BJ (cell line): ENCODE results near the gene CFDP1. TPM values are rescaled to one million over a fixed set of nuclear protein-coding genes. Genes with fewer than 3 reads are reported as not detected.
"Not testable (repeated sequence)": the region's sequence is repeated elsewhere in the genome, so short reads cannot be mapped to it uniquely, and the experiment has no call there.

Experiments used
- CTCF ChIA-PET: fragments of 350-600 bp; formaldehyde crosslinking; extraction: SDS; loops from one replicate; lab custom pipeline; 2021; ENCODE audit warnings: antibody characterized with exemption, inconsistent platforms; lab: Yijun Ruan, JAX
- POLR2A ChIA-PET: fragments of 300-600 bp; sonication (Branson Sonifier 250); formaldehyde crosslinking; extraction: SDS; loops from one replicate; lab custom pipeline; 2021; ENCODE audit warnings: antibody characterized with exemption; lab: Charles Lee
- DNase-seq: peaks from one replicate; pipeline ENCODE4 v3.0.0-alpha.2; 2011; ENCODE audit warnings: low read depth
- H3K27me3 ChIP-seq: 2 replicates; pipeline ENCODE4 v1.6.0; 2011; ENCODE audit warnings: low read length; ENCODE audit not compliant: control insufficient read depth, insufficient read depth
- H3K36me3 ChIP-seq: 2 replicates; pipeline ENCODE4 v1.5.1; 2011; ENCODE audit warnings: low read length; ENCODE audit not compliant: control insufficient read depth, insufficient read depth
- H3K4me3 ChIP-seq: 2 replicates; pipeline ENCODE4 v1.5.1; 2011; ENCODE audit warnings: low read depth, mild to moderate bottlenecking, control low read depth, low read length
- polyA plus RNA-seq: library from polyadenylated mRNA; depleted of rRNA; stranded (reverse); fragments of >200 nt; gene quantifications from 2 replicates; pipeline ENCODE4 v1.2.3, GENCODE V29; 2011
- TF ChIP-seq, protein P1 (sequence below): IDR thresholded peaks from 2 replicates; pipeline ENCODE4 v1.5.1; 2011; ENCODE audit warnings: low read depth, mild to moderate bottlenecking, control low read depth, inconsistent platforms, low read length, moderate library complexity; ENCODE audit not compliant: insufficient read depth

The CFDP1 gene
- polyA plus RNA-seq, 1 experiment, result 10.9 TPM

DNA sequence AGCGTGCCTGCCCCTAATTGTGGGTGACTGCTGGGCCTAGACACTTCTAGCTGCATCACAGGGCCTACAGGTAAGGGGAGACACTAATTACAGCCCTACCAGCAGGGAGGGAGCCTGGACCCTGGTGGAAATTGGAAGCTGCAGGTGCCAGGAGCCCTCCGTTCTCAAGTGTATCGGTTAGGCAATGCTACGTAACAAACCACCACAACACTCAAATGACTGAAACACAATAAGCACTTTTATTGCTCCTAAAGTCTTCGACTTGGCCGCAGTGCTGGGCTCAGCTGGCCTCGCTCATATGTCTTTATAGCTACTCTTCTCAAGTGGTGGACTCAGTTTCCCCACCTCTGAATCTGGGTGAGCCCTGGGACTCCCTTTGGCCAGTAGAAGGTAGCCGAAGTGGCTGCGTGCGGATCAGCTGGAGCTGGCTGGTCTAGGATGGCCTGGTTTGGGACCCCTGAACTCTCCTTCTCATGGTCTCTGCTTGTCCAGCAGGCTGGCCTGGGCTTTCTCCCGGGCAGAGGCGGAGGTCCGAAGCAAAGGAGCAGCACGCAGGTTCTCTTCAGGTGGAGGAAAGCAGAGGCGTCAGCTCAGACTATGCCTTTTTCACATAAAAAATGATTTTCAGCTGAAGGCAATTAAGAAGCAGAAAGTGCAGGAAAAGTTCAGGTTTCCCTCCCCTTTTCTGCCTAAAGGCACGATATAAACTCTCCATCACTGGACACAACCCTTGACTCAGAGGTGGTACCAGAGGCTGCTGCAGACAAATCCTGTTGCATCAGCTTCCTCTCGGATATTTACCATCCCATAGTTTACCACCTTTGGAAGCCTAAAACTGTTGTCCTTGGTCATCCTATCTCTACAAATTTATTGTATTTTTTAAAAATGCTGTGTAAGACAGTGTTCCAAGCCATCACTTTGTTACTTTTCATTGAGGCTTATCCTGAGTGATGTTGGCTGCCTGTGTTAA lies 39.9 kb upstream of the CFDP1 start:
- TF ChIP-seq, protein P1, sequence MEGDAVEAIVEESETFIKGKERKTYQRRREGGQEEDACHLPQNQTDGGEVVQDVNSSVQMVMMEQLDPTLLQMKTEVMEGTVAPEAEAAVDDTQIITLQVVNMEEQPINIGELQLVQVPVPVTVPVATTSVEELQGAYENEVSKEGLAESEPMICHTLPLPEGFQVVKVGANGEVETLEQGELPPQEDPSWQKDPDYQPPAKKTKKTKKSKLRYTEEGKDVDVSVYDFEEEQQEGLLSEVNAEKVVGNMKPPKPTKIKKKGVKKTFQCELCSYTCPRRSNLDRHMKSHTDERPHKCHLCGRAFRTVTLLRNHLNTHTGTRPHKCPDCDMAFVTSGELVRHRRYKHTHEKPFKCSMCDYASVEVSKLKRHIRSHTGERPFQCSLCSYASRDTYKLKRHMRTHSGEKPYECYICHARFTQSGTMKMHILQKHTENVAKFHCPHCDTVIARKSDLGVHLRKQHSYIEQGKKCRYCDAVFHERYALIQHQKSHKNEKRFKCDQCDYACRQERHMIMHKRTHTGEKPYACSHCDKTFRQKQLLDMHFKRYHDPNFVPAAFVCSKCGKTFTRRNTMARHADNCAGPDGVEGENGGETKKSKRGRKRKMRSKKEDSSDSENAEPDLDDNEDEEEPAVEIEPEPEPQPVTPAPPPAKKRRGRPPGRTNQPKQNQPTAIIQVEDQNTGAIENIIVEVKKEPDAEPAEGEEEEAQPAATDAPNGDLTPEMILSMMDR, result no peak
- POLR2A ChIA-PET, result no interaction called here

DNA sequence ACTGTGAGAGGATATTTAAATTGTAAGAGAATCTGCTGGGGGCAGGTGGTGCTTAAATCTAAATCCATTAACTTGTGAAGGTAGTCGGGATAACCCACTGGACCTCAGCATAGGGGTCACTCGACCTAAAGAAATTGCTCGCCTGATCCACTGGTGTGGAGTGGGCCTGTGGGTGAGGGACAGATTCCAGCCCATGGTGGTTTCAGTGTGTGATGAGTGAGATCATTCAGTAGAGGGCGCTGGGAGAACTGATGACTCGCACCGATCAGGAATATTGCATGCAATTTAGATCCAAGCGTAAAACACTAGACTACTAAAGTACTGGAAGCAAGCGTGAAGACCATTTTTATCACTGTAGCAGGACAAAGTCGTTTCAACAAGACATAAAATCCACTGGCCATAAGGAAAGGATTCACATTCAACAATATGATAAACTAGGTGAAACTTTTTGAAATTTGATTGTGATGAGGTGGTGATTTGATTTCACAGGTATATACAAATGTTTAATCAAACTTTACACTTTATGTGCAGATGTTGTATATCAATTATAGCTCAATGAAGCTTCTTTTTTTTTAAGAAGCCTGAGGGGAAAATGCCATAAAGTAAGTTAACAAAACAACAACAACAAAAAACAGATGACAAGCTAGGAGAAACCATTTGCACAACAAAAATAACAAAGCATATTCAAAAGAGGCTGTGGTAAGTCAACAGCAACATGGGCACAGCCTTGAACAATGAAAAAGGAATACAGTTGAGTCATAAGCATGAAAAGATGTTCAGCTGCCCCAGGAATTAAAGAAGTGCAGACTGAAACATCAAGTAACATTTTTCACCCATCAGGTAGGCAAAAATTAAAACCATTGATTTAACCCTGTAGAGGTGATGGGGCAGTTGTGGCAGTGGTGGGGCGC lies 38.7 kb upstream of the CFDP1 start:
- Histone ChIP-seq H3K4me3 (no peak overlapping the region), H3K27me3 (no peaks in the 10 kb centered on the region), H3K36me3 (no peaks in the 10 kb centered on the region)
- DNase-seq, result no peak
- ChIA-PET CTCF (interaction anchor here (0.6 to 4.4 kb wide), 21 partner anchors 11 to 295 kb away, joined by 3 to 30 read pairs (median 5); partner anchors contain the start of gene ADAT1), POLR2A (no interaction called here)
- TF ChIP-seq, protein P1, result peak; percentile 78

More for the DNA sequence above, 39.9 kb upstream of the CFDP1 start:
- no peak overlapping the region for H3K4me3 ChIP-seq
- CTCF ChIA-PET, result interaction anchor here (1.0 to 4.4 kb wide), 11 partner anchors 8 to 293 kb away, joined by 3 to 30 read pairs (median 7); partner anchors contain the start of genes ADAT1 and TMEM170A
- DNase-seq, result no peak
- H3K27me3 ChIP-seq, result peaks cover 2% of the 10 kb centered on the region; the same call in 1 of the 2 replicates
- no peaks in the 10 kb centered on the region for H3K36me3 ChIP-seq

DNA sequence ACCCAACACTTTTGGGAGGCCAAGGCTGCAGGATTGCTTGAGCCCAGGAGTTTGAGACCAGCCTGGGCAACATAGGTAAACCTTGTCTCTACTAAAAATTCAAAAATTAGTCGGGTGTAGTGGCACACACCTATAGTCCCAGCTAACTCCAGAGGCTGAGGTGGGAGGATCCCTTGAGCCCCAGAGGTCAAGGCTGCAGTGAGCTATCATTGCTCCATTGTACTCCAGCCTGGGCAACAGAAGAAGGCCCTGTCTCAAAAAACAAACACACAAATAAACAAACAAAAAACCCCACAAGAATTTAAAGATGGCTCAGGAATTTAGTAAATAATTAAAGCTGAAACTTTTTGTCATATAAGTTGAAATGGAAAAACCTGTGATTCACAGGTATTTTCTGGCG lies 33.5 kb upstream of the CFDP1 start:
- no peaks in the 10 kb centered on the region for H3K27me3 ChIP-seq
- POLR2A ChIA-PET, result no interaction called here

DNA sequence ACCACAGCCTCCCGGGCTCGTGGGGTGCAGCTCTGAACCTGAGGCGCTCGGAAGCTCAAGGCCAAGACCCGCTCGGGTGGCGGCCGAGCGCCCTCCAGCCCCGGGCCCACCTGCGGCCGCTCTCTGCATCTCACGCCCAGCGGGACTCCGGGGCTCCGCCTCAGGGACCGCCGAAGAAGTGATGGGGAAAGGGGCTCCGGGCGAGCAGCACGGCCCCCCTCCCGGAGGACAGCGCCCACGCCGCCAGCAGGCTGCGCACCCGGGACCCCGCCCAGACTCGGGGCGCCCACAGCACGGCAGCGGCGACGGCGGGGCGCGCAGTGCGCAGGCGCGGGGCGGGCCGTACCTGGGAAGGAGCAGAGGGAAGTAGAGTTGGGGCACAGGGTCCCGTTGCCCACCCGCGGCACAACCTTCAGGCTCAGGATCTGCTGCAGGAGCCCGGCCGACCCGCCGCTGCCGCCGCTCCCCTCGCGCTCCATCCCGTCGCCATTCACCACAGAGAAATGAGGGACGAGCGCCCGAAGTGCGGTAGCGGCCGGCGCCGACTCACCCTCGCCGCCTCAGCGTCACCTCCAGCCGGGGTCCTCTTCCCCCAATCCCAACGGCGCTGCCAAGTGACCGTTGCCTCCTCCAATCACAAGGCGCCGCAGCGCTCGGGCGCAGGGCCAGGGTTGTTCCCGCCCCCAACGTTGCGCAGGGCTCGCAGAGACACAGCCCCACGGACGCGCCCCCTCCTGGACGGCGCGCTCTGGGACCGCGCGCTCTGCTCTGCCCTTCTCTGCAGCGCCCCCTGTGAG lies 31.0 kb upstream of the CFDP1 start, which contains the start of gene TMEM170A:
Gene TMEM170A (minus strand): TSS at position 568 of the 797 bp plus-strand sequence. CDS start 89 bp downstream, at position 479.
- Histone ChIP-seq H3K4me3 (peak within 1 kb of the TSS; percentile 74), H3K36me3 (no peaks in the 10 kb centered on the region), H3K27me3 (no peaks in the 10 kb centered on the region)
- DNase-seq, result peak; percentile 89
- ChIA-PET POLR2A (interaction anchor here (1.2 kb wide), 1 partner anchor 53 kb away, joined by 3 read pairs; no protein-coding TSS in a partner anchor), CTCF (interaction anchor here (0.6 to 5.7 kb wide), 28 partner anchors 9 to 302 kb away, joined by 3 to 52 read pairs (median 4); partner anchors contain the start of genes CFDP1 and TMEM231)
- TF ChIP-seq, protein P1, result peak; percentile 100

More for the DNA sequence above, 33.5 kb upstream of the CFDP1 start:
- Histone ChIP-seq H3K4me3 (no peak overlapping the region), H3K36me3 (no peaks in the 10 kb centered on the region)
- CTCF ChIA-PET, result interaction anchor here (5.7 kb wide), 1 partner anchor 268 kb away, joined by 52 read pairs; no protein-coding TSS in a partner anchor
- TF ChIP-seq, protein P1, result no peak
- DNase-seq, result no peak

DNA sequence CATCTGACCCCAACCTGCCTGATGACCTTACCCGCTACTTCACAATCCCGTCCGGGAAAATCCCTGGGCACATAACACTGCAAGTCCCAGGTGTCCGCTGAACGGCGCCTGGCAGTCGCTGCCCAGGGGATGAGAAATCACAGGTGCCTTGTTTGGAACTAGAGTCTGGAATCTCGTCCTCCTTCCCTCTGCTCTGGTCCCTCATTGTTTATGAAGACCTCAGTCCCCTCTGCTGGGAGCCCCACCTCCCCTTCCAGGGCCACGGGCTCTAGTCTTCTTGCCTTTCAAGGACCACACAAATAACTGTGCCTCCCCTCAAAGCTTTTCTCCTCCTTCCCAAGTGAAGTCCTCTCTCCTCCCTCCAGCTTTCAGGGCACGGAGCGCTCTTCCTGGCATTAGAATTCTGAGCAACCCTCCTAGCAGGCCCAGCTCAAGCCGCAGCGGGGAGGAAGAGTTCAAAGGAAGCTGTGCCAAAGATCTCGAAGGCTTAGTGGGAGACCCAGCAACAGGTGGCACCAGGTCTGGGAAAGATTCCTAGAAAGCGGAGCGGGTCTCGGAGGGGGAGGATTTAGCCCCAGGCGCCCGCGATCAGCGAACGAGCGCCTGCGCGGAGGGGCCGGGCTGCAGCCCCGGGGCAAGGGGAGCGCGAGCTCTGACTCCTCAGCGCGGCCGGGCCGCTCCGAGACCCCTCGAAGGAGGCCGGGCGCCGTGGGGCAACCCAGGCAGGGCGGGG lies 30.3 kb upstream of the CFDP1 start:
- not testable (repeated sequence) for H3K36me3 ChIP-seq, H3K27me3 ChIP-seq, DNase-seq
- ChIA-PET CTCF (interaction anchor here (0.6 to 5.7 kb wide), 10 partner anchors 8 to 300 kb away, joined by 3 to 52 read pairs (median 4); no protein-coding TSS in a partner anchor), POLR2A (interaction anchor here (1.2 kb wide), 1 partner anchor 53 kb away, joined by 3 read pairs; no protein-coding TSS in a partner anchor)
- peak overlapping the region; percentile 74 for H3K4me3 ChIP-seq
